Measurements from ENCODE around the gene SYNE4.
"Not testable (repeated sequence)": the region's sequence is repeated elsewhere in the genome, so short reads cannot be mapped to it uniquely, and the experiment has no call there.

Gene SYNE4

GRCh38 chr19:35992907-35993765 is 15.5 kb downstream of the SYNE4 start:
- FAIRE-seq (peak; percentile 9), DNase-seq (ENCODE audit: extremely low spot score, insufficient read length, low read depth) (no peak)

- FAIRE-seq, result no peak
- DNase-seq (ENCODE audit: extremely low spot score, insufficient read length, low read depth), result no peak
These were observed 16.7 kb downstream of the SYNE4 start for GRCh38 chr19:35991731-35992450.

DNA sequence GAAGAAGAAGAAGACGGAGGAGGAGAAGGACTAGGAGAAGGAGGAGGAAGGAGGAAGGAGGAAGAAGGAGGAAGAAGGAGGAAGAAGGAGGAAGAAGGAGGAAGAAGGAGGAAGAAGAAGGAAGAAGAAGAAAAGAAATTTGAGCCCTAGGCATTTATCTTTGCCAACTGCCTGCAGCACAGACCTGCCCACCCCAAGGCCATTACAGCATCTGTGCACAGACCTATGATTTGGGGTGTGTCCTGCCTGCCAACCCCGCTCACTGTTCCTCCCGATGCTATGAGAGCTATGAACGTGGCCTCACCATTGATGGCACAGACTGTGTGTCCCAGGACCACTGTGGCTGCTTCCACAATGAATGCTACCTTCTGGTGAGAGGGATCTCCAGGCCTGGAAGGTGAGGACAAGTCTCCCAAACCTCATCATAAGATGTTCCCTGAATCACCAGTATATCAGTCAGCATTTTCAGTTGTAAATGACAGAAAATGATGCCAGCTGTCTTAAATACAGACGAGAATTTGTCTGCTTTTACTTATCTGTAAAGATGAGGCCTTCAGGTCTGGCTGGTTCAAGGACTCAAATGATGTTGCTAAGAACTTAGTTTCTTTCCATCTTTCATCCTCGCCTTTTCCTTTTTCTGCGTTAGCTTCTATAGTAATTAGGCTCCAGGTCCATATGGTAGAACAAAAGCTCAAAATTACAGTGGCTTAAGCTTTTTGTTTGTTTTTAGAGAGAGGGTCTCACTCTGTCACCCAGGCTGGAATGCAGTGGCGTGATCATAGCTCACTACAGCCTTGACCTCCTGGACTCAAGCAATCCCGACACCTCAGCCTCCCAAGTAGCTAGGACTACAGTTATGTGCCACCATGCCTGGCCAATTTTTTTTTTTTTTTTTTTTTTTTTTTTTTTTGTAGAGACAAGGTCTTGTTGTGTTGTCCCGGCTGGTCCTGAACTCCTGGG is 17.6 kb downstream of the SYNE4 start:
- no peak for FAIRE-seq

DNA sequence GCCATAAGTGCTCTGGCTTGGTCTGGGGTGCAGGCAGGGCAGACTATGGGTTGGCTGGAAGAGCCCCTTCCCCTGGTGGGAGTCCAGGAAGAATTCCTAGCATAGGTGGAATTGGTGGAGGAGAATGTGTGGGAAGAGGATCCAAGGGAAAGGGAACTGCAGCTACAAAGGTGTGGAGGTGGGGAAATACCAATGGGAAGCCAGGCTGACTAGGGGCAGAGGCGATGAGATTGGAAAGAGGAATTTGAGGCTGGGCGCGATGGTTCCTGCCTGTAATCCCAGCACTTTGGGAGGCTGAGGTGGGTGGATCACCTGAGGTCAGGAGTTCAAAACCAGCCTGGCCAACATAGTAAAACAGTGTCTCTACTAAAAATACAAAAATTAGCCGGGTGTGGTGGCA is 18.5 kb downstream of the SYNE4 start:
- FAIRE-seq (no peak), DNase-seq (ENCODE audit: extremely low spot score, insufficient read length, low read depth) (no peak)

More for the DNA sequence above, 17.6 kb downstream of the SYNE4 start:
- no peak for DNase-seq (ENCODE audit: extremely low spot score, insufficient read length, low read depth)

- FAIRE-seq, result no peak
- DNase-seq (ENCODE audit: extremely low spot score, insufficient read length, low read depth), result no peak
These were observed 19.8 kb downstream of the SYNE4 start for GRCh38 chr19:35988824-35989223.

- FAIRE-seq, result no peak
- no peak for DNase-seq (ENCODE audit: extremely low spot score, insufficient read length, low read depth)
These were observed 21.1 kb downstream of the SYNE4 start for GRCh38 chr19:35987571-35987896.

DNA sequence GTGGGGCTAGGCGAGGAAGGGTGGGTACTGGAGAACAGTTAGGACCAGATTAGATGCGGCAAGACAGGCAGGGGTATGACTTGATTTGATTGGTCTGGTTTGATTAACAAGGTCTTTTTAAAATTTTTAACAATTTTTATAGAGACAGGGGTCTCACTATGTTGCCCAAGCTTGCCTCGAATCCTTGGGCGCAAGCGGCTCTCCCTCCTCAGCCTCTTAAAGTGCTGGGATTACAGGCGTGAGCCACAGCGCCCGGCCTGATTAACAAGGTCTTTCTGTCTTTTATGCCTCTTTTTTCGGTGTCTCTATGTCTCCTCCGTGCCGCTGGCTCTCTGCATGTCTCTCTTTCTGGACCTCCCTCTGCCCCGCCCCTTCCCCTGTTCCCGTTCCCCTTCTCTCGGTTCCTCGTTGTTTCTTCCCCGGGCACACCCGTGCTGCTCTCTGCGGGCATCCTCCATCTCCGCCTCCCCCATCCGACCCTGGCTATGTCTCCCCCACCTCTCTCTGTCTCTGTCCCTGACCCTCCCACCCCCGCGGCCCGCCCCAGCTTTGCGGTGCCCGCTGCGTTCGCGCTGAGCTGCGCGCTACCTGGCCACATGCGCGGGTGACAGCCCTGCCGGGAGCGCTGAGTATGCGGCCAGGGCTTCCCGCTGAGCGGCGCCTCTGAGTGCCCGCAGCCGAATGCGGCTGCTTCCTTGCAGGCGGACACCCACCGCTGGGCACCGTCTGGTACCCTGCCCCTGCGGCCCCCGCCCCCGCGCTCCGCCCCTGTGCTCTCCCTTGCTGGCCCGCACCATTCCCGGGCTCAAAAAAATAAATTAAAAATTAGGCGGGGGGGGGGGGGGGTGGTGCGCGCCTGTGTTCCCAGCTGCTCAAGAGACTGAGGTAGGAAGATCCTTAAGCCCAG is 21.7 kb downstream of the SYNE4 start:
- DNase-seq (ENCODE audit: extremely low spot score, insufficient read length, low read depth) (no peak), FAIRE-seq (peak; percentile 54)

GRCh38 chr19:35986111-35986510 is 22.5 kb downstream of the SYNE4 start:
- FAIRE-seq, result no peak

GRCh38 chr19:35983177-35983576 is 25.4 kb downstream of the SYNE4 start:
- no peak for DNase-seq (ENCODE audit: extremely low spot score, insufficient read length, low read depth)
- FAIRE-seq, result no peak

More at GRCh38 chr19:35986111-35986510, 22.5 kb downstream of the SYNE4 start:
- DNase-seq (ENCODE audit: extremely low spot score, insufficient read length, low read depth), result no peak

DNA sequence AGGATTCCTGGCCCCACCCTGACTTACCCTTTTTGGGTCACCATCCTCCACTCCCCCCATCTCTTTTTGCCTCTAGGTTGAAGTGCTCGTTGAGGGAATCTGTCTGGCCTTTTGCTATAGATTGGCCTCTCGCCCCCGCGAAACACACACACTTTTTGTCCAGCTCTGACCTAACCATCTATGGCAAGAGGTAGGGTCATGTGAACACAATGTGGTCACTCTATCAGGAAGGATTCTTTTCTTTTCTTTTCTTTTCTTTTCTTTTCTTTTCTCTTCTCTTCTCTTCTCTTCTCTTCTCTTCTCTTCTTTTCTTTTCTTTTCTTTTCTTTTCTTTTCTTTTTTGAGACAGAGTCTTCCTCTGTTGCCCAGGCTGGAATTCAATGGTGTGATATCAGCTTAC is 27.6 kb downstream of the SYNE4 start:
- not testable (repeated sequence) for DNase-seq (ENCODE audit: extremely low spot score, insufficient read length, low read depth); FAIRE-seq

- no peak for FAIRE-seq
These were observed 29.7 kb downstream of the SYNE4 start for GRCh38 chr19:35978832-35979365.

DNA sequence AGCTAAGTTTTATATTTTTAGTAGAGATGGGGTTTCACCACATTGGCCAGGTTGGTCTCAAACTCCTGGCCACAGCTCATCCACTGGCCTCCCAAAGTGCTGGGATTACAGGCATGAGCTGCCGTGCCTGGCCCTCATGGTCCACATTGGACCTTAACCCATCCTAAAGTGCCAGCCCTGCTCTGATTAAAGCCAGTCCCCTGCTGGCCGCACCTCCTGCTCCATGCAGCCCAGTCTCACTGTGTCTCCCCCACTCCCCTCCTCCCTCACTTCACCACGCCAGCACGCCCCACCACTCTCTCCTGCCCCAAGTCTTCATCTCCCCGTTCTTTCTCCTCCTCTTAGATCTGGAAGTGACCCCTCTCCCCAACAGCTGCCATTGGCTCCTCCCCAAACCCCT is 30.3 kb downstream of the SYNE4 start:
- DNase-seq (ENCODE audit: extremely low spot score, insufficient read length, low read depth), result no peak
- FAIRE-seq, result no peak

More at GRCh38 chr19:35978832-35979365, 29.7 kb downstream of the SYNE4 start:
- DNase-seq (ENCODE audit: extremely low spot score, insufficient read length, low read depth), result no peak

- DNase-seq (ENCODE audit: extremely low spot score, insufficient read length, low read depth), result no peak
- FAIRE-seq, result no peak
These were observed 31.0 kb downstream of the SYNE4 start for GRCh38 chr19:35977446-35978222.

DNA sequence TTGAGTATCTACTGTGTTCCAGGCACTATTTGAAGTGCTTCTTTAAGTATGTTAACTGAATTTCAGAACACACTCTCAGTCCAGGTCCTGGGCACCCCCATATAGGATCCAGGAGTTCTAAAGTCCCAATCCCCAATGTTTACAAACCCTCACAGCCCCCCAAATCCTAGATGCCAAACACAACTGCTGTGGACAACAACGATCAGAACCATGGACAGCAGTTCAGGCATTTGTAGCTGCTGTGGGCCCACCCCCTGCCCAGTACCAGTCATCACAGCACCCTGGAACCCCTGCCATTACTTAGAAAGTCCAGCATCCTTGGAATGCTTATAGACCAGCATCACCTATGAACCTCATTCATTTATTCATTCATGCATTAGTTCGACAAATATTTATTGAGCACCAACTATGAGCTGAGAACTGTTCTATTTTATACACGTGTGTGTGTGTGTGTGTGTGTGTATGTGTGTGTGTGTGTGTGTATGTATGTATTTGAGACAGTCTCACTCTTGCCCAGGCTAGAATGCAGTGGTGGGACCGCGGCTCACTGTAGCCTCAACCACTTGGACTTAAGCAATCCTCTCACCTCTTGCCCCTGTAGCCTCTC is 32.9 kb downstream of the SYNE4 start:
- FAIRE-seq, result no peak
- no peak for DNase-seq (ENCODE audit: extremely low spot score, insufficient read length, low read depth)

DNA sequence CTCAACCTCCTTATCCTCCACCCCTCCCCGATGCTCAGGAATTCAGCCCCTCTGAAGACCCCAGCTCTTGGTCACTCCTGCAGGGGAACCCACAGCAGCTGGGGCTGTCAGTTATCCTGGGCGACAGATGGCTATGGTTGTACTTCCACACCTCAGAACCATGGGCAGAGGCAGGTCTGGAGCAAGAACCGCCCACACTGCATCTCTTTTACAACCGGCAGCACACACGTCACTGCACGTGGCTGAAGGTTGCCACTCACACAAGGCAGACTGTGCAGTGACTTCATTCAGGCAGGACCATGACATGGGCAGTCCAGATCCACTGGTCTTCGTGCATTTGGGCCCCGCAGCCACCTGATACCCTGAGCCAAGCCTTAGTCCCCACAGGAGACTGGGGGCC is 35.1 kb downstream of the SYNE4 start:
- FAIRE-seq, result no peak
- no peak for DNase-seq (ENCODE audit: extremely low spot score, insufficient read length, low read depth)

GRCh38 chr19:35966771-35967170 is 41.8 kb downstream of the SYNE4 start:
- DNase-seq (ENCODE audit: extremely low spot score, insufficient read length, low read depth), result no peak
- no peak for FAIRE-seq

- FAIRE-seq (no peak), DNase-seq (ENCODE audit: extremely low spot score, insufficient read length, low read depth) (no peak)
These were observed 45.1 kb downstream of the SYNE4 start for GRCh38 chr19:35963514-35963913.

GRCh38 chr19:35960432-35960972 is 48.1 kb downstream of the SYNE4 start:
- no peak for DNase-seq (ENCODE audit: extremely low spot score, insufficient read length, low read depth)
- no peak for FAIRE-seq
